HUES48 (cell line): ENCODE data around the gene OR2M7.
"Not testable (repeated sequence)": the region's sequence is repeated elsewhere in the genome, so short reads cannot be mapped to it uniquely, and the experiment has no call there.

Source experiments
- H3K27ac ChIP-seq: one replicate; pipeline ENCODE4 v1.7.0; 2013; ENCODE audit warnings: low read depth, low read length, inconsistent platforms
- H3K27me3 ChIP-seq: 2 replicates; pipeline ENCODE4 v1.6.1; 2013; ENCODE audit warnings: mild to moderate bottlenecking, low read length; ENCODE audit not compliant: control insufficient read depth, insufficient read depth
- H3K36me3 ChIP-seq: 2 replicates; pipeline ENCODE4 v1.6.1; 2013; ENCODE audit warnings: low read length; ENCODE audit not compliant: control insufficient read depth, insufficient read depth
- H3K4me1 ChIP-seq: 2 replicates; pipeline ENCODE4 v1.6.1; 2013; ENCODE audit warnings: mild to moderate bottlenecking, low read length; ENCODE audit not compliant: control insufficient read depth, insufficient read depth
- H3K4me3 ChIP-seq: 2 replicates; pipeline ENCODE4 v1.5.1; 2013; ENCODE audit warnings: mild to moderate bottlenecking, low read depth, low read length
- H3K9ac ChIP-seq: 2 replicates; pipeline ENCODE4 v1.6.1; 2013; ENCODE audit warnings: mild to moderate bottlenecking, low read depth, low read length, moderate library complexity
- H3K9me3 ChIP-seq: 2 replicates; pipeline ENCODE4 v1.6.1; 2013; ENCODE audit warnings: low read length; ENCODE audit not compliant: control insufficient read depth, insufficient read depth

The OR2M7 gene

DNA sequence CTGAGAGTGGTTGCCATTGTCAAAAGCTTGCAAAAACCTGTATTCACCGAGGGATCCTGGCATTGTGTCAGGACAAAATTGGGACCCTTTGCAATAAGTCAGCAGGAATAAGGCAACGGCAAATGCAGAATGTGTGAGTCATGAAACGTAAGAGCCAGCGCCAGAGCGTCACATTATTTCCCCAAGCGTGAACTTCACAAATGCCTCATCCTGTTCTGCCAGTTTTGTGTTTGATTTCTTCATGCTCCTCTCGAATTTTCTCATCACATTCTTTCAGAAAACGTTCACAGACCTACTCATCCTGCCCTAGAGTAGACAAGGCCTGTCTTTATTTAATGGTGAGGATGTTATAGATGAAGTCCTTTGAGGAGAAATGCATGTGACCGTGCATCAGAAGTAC, 18.7 kb downstream of the OR2M7 start:
- H3K27ac ChIP-seq, H3K36me3 ChIP-seq, H3K4me1 ChIP-seq, H3K27me3 ChIP-seq, H3K4me3 ChIP-seq, H3K9ac ChIP-seq: not testable (repeated sequence)
- H3K9me3 ChIP-seq = peaks cover 87% of the 10 kb centered on the region

DNA sequence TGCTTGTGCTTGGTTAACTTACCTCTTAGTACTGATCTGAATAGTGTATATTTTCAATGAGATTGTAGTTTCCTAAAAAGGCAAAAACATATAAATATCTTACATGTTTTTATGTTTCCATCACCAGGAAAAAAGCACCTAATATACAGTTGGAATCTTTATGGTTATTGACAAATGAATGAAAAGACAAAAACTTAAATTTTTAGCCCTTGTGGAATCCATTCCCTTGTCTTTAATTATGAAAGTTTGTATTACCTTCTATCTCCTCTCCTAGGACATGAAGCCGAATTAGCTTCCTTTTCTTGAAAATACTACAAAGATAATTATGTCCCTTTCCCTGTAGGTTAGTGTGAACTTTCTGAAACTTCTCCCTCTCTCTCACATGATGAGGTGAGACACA, 21.0 kb downstream of the OR2M7 start, which contains the start of gene OR2T12:
TSS of gene OR2T12 (minus strand) at position 101 of the 400 bp plus-strand sequence. CDS start 7,846 bp downstream, outside the sequence.
- H3K27me3 ChIP-seq = no peaks in the 10 kb centered on the region
- no peaks in the 10 kb centered on the region for H3K4me1 ChIP-seq
- H3K36me3 ChIP-seq = no peaks in the 10 kb centered on the region
- H3K9ac ChIP-seq = no peak within 1 kb of the TSS
- H3K9me3 ChIP-seq = peaks cover 74% of the 10 kb centered on the region
- H3K27ac ChIP-seq = no peak within 1 kb of the TSS
- H3K4me3 ChIP-seq = no peak within 1 kb of the TSS

- Histone ChIP-seq H3K27me3 (no peaks in the 10 kb centered on the region), H3K9me3 (peaks cover 82% of the 10 kb centered on the region), H3K9ac (no peak overlapping the region), H3K27ac (no peak overlapping the region), H3K4me3 (no peak overlapping the region), H3K4me1 (no peaks in the 10 kb centered on the region), H3K36me3 (no peaks in the 10 kb centered on the region)
Observed at GRCh38 chr1:248288391-248288790, 36.0 kb downstream of the OR2M7 start.

DNA sequence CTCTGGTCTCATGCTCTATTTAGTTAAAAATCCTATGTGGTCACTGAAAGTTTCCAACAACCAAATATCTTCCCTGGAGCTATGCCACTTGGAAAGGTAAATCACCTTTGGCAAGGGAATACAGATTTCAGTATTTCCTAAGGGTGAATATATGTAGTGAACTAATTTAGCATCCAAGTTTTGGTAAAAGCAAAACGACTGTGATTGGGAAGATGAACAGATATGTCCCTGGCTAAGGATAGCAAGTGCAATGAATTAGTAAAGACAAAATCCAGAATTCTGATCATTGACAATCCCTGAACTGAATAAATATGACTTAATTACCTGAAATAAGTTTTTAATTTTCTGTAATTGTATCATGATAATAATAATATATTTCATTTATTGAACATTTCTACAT, 46.5 kb downstream of the OR2M7 start, which contains the start of gene OR2T33:
TSS of gene OR2T33 (minus strand) at position 101 of the 400 bp plus-strand sequence. CDS start 4,162 bp downstream, outside the sequence.
- no peak within 1 kb of the TSS for H3K27ac ChIP-seq
- H3K9ac ChIP-seq = no peak within 1 kb of the TSS
- H3K4me3 ChIP-seq = no peak within 1 kb of the TSS
- H3K36me3 ChIP-seq = no peaks in the 10 kb centered on the region
- no peaks in the 10 kb centered on the region for H3K4me1 ChIP-seq
- no peaks in the 10 kb centered on the region for H3K27me3 ChIP-seq
- peaks cover 86% of the 10 kb centered on the region for H3K9me3 ChIP-seq
